ENCODE results near the gene CLIC3.

CLIC3 gene

DNA sequence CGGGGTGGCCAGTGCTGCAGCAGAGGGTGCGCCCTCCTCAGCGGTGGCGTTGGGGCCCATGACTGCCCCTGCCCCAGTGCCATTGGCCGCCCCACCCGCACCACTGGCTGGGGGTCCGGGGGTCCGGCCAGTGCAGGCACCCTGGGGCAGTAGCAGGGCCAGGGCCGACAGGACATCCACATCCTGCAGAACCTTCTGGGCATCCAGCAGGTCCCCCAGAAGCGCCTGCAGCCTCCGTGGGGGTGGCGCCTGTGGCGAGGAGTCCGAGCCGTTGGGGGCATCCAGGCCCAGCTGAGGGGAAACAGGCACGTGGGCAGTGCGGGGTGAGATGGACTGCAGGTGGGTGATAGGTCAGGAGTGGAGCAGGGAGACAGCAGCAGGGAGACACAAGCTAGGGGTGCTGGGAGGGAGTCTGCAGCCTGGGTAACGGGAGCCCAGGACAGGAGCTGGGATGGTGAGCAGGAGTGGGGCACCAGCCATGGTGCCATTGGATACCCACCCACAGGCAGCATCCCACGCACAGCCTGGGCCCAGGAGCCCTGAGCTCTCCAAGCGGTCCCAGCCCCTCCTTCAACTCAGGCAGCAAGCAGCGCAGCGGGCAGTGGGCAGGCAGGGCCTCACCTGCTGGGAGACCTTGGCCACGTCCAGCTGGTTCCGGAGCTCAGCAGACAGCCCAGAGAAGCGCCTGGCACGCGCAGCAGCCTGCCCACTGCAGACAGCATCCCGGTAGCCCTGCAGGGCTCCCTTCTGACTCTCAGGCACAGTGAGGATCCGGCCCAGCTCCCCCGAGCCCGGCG lies 24.6 kb upstream of the CLIC3 start:
- Histone ChIP-seq H3K9ac (ENCODE audit: low read length) (no peak overlapping the region), H3K27me3 (ENCODE audit: control insufficient read depth, insufficient read depth, low read length) (no peaks in the 10 kb centered on the region), H3K4me3 (ENCODE audit: low read length) (no peak overlapping the region), H3K9me3 (ENCODE audit: control insufficient read depth, low read length) (no peaks in the 10 kb centered on the region), H3K36me3 (ENCODE audit: control insufficient read depth, insufficient read depth, low read length) (no peaks in the 10 kb centered on the region), H3K4me1 (ENCODE audit: control insufficient read depth, insufficient read depth, low read length) (peaks cover 30% of the 10 kb centered on the region)

DNA sequence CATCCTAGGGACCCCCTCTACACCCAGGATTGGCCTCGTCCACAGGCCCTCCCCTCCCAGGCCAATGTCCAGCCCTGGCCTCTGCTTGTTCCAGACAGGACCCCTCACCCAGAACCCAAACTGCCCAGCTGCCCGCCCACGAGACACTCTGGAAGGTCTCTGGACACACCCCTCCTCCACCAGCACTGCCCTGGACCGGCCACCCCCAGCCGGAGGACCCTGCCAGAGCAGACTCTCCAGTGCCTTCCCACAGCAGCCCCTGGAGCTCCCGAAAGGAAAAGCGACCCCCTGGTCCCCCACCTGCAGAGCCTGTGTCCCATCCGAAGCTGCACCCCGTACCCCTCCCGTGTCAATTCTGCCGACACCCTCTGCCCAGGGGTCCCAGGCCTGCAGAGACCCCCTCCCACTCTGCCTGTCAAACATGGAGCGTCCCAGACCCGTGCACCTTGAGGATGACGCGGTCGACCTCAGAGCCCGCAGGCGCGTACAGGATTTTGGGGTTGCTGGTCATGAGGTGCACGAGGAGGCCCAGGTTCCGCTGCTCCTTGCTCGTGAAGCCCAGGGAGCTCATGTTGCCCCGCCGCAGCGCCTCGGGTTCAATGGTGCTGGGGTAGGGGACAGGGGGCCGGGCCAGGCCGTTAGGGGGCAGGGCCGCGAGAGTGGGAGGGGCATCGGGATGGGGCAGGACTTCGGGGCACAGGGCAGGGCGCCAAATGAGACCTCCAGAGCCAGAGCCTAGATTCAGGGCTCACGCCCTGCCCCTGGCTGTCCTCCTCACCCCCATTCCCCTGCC lies 23.7 kb upstream of the CLIC3 start:
- Histone ChIP-seq H3K9ac (ENCODE audit: low read length) (no peak overlapping the region), H3K36me3 (ENCODE audit: control insufficient read depth, insufficient read depth, low read length) (no peaks in the 10 kb centered on the region), H3K4me1 (ENCODE audit: control insufficient read depth, insufficient read depth, low read length) (peaks cover 21% of the 10 kb centered on the region), H3K4me3 (ENCODE audit: low read length) (no peak overlapping the region), H3K27me3 (ENCODE audit: control insufficient read depth, insufficient read depth, low read length) (no peaks in the 10 kb centered on the region), H3K9me3 (ENCODE audit: control insufficient read depth, low read length) (no peaks in the 10 kb centered on the region)

DNA sequence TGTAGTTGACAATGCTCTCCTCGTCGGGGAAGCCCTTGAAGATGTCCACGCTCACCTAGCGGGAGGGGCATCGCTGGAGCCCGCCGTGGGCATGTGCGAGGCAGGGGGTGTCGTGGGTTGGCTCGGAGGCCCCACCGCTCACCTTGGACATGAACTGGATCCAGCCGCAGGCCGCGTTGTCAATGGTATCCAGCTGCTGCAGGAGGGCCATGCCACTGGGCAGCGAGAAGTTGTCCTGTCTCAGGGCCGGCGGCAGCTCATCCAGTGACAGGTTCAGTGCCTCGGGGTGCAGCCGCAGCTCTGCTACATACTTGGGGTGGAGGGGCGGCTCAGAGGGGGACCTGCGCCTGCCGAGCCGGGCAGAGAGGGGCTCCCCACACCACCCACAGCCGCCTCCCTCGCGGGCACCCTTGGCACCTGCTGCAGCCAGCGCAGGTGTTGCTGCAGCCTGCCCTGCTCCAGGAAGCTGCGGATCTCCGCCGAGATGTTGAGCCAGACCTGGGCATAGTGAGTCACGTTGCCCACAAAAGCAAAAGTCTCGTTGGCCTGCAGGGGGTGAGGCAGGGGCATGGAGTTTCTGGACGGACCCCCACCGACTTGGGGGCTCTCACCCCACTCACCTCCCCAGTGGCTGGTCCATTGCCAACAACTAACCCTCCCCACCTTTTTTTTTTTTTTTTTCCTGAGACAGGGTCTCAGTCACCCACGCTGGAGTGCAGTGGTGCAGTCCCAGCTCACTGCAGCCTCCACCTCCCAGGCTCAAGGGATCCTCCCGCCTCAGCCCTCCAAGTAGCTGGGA lies 22.6 kb upstream of the CLIC3 start:
- Histone ChIP-seq H3K9me3 (ENCODE audit: control insufficient read depth, low read length) (no peaks in the 10 kb centered on the region), H3K9ac (ENCODE audit: low read length) (no peak overlapping the region), H3K4me3 (ENCODE audit: low read length) (no peak overlapping the region), H3K36me3 (ENCODE audit: control insufficient read depth, insufficient read depth, low read length) (no peaks in the 10 kb centered on the region), H3K4me1 (ENCODE audit: control insufficient read depth, insufficient read depth, low read length) (peaks cover 20% of the 10 kb centered on the region), H3K27me3 (ENCODE audit: control insufficient read depth, insufficient read depth, low read length) (no peaks in the 10 kb centered on the region)

DNA sequence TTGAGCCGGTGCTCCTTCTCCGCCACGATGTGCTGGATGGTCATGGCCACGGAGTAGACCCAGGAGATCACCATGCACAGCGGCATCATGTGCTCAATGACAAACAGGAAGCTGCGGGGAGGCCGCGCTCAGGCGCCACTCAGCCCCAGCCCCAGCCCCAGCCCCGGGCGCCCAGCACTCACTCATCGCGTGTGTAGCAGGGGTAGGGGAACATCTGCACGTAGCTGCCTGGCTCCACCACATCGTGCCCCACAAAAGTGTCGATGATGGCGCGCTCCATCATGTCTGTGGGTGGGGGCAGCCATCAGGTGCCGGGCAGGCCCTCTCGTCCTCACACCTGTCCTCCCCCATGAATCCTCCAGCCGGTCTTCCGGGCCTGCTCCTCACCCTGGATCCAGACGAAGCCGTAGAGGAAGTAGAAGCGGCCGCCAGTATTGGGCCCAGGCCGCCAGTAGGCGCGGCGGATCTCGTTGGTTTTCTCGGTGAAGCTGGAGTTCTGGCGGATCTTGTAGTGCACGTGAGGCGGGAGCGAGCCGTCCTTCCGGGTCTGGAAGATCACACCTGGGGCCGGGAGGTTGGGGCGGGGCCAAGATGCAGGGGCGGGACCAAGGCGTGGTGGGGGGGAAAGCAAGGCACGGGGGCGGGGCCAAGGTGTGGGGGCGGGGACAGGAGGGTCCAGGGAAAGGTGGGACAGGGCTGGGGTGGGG lies 21.6 kb upstream of the CLIC3 start:
- H3K36me3 ChIP-seq (ENCODE audit: control insufficient read depth, insufficient read depth, low read length), result no peaks in the 10 kb centered on the region
- H3K4me3 ChIP-seq (ENCODE audit: low read length), result no peak overlapping the region
- H3K9me3 ChIP-seq (ENCODE audit: control insufficient read depth, low read length), result no peaks in the 10 kb centered on the region
- no peaks in the 10 kb centered on the region for H3K27me3 ChIP-seq (ENCODE audit: control insufficient read depth, insufficient read depth, low read length)
- H3K9ac ChIP-seq (ENCODE audit: low read length), result no peak overlapping the region
- H3K4me1 ChIP-seq (ENCODE audit: control insufficient read depth, insufficient read depth, low read length), result peaks cover 17% of the 10 kb centered on the region

DNA sequence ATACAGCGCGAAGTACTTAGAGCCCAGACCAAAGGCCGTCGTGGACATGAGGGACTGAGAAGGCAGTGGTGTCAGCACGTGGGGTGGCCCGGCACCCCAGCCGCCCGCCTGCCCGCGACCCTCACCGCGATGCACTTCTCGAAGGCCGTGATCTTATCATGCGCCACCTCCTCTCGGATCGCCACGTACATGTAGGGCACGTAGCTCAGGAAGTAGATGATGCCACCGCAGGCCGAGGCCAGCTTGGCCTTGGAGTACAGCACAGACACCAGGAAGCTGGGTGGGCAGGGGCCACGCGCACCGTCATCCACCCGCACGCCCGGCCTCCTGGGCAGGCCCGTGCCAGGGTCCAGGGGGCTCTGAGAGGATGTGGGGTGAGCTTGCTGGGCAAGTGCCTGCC lies 20.7 kb upstream of the CLIC3 start:
- H3K27me3 ChIP-seq (ENCODE audit: control insufficient read depth, insufficient read depth, low read length), result no peaks in the 10 kb centered on the region
- no peak overlapping the region for H3K4me3 ChIP-seq (ENCODE audit: low read length)
- no peaks in the 10 kb centered on the region for H3K9me3 ChIP-seq (ENCODE audit: control insufficient read depth, low read length)
- H3K4me1 ChIP-seq (ENCODE audit: control insufficient read depth, insufficient read depth, low read length), result peaks cover 8% of the 10 kb centered on the region
- no peaks in the 10 kb centered on the region for H3K36me3 ChIP-seq (ENCODE audit: control insufficient read depth, insufficient read depth, low read length)
- no peak overlapping the region for H3K9ac ChIP-seq (ENCODE audit: low read length)

DNA sequence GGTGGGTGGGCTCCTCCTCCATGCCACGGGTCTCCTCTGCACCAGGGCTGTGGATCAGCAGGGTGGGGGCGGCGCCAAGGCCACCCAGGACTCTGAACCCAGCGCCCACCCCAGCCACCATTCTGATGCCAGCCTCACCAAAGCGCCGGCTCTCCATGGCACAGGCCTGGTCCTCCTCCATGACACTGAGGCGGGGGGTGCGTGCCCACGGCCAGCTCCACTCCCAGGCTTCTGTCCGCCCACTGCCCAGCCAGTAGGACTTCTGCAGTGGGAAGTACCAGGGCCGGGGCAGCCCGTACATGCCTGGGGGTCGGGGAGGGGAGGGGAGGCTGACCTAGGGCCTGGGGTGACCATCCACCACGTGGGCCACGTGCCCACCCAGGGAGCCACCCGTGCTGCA lies 20.1 kb upstream of the CLIC3 start:
- Histone ChIP-seq H3K9ac (ENCODE audit: low read length) (no peak overlapping the region), H3K4me1 (ENCODE audit: control insufficient read depth, insufficient read depth, low read length) (peaks cover 1% of the 10 kb centered on the region), H3K4me3 (ENCODE audit: low read length) (no peak overlapping the region), H3K36me3 (ENCODE audit: control insufficient read depth, insufficient read depth, low read length) (no peaks in the 10 kb centered on the region), H3K27me3 (ENCODE audit: control insufficient read depth, insufficient read depth, low read length) (no peaks in the 10 kb centered on the region), H3K9me3 (ENCODE audit: control insufficient read depth, low read length) (no peaks in the 10 kb centered on the region)

DNA sequence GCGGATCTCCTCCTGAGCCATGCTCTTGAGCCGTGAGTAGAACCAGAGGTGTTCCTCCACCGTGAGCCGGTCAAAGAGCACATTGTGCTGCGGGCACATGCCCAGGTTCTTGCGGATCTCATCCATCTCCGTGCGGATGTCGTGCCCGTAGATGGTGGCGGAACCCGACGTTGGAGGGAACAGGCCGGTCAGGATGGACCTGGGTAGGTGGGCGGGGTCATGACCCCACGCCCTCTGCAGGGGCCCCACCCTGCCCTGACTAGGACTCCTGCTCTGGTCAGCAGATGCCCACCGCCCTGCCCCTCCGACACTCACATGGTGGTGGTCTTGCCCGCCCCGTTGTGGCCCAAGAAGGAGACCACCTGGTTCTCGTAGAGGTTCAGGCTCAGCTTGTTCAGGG lies 19.6 kb upstream of the CLIC3 start:
- no peaks in the 10 kb centered on the region for H3K4me1 ChIP-seq (ENCODE audit: control insufficient read depth, insufficient read depth, low read length)
- no peaks in the 10 kb centered on the region for H3K36me3 ChIP-seq (ENCODE audit: control insufficient read depth, insufficient read depth, low read length)
- H3K9ac ChIP-seq (ENCODE audit: low read length), result no peak overlapping the region
- no peaks in the 10 kb centered on the region for H3K9me3 ChIP-seq (ENCODE audit: control insufficient read depth, low read length)
- no peak overlapping the region for H3K4me3 ChIP-seq (ENCODE audit: low read length)
- H3K27me3 ChIP-seq (ENCODE audit: control insufficient read depth, insufficient read depth, low read length), result no peaks in the 10 kb centered on the region

DNA sequence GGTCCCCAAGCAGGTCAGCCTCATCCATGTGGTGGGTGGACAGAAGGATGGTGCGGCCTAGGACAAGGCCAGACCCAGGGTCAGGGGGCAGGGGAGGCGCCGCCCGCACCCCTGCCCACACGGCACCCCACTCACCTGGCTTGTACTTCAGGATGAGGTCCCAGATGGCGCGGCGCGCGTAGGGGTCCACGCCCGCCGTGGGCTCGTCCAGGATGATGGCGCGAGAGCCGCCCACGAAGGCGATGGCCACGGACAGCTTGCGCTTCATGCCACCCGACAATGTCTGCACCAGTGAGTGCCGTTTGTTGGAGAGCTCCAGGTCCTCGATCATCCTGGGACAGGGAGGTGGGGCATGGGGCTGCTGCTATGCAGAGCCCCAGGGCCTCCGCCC lies 19.2 kb upstream of the CLIC3 start:
- no peaks in the 10 kb centered on the region for H3K9me3 ChIP-seq (ENCODE audit: control insufficient read depth, low read length)
- no peak overlapping the region for H3K4me3 ChIP-seq (ENCODE audit: low read length)
- H3K9ac ChIP-seq (ENCODE audit: low read length), result no peak overlapping the region
- H3K27me3 ChIP-seq (ENCODE audit: control insufficient read depth, insufficient read depth, low read length), result no peaks in the 10 kb centered on the region
- no peaks in the 10 kb centered on the region for H3K36me3 ChIP-seq (ENCODE audit: control insufficient read depth, insufficient read depth, low read length)
- no peaks in the 10 kb centered on the region for H3K4me1 ChIP-seq (ENCODE audit: control insufficient read depth, insufficient read depth, low read length)

DNA sequence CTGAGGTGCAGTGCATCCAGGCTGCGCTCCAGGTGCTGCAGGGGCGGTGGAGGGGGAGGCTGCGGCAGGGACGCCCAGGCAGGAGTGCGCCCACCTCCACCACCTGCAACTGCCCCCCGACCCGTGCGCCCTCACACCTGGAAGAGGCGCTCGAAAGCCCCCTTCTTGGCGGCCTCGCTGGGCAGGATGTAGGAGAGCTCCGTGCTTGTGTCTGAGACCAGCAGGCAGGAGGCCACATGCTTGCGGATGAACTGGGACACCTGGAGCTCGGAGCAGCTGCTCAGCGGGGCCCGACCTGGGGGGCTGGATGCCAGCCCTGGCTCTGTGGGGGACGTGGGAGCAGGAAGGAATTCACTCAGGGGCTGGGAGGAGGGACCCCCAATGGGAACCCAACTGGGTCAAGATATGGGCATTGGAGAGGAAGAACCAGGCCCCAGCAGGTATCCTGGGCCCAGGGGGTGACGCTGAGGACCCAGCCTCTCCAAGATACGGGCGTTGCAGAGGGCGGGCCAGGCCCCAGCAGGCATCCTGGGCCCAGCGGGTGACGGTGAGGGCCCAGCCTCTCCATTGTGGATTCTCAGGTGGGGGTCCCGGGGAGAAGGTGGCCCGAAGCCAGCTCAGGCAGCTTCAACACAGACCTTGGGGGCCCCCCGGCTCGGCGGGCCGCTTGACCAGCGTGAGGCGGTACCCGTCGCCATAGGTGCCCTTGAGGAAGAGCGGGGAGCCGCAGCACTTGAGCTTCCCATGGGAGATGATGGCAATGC lies 18.6 kb upstream of the CLIC3 start:
- Histone ChIP-seq H3K9me3 (ENCODE audit: control insufficient read depth, low read length) (no peaks in the 10 kb centered on the region), H3K4me3 (ENCODE audit: low read length) (no peak overlapping the region), H3K4me1 (ENCODE audit: control insufficient read depth, insufficient read depth, low read length) (no peaks in the 10 kb centered on the region), H3K9ac (ENCODE audit: low read length) (no peak overlapping the region), H3K36me3 (ENCODE audit: control insufficient read depth, insufficient read depth, low read length) (no peaks in the 10 kb centered on the region), H3K27me3 (ENCODE audit: control insufficient read depth, insufficient read depth, low read length) (no peaks in the 10 kb centered on the region)

DNA sequence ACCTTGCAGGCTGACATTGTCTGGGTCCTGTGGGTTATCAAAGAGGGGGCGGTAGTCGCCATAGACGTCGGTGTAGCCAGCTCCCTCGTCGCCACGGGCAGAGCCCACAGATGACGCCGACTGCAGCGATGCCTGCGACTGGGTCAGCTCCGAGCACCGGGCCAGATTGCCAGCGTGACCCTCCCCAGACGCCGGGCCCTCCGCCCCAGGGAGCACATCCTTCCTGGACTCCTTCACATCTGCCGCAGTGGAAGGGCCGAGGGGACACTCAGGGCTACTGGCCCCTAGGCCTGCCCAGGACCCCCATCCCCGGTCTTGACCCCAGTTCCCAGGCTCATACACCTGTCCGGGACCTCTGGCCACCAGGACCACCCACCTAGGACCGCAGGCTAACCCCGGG lies 17.8 kb upstream of the CLIC3 start:
- Histone ChIP-seq H3K4me1 (ENCODE audit: control insufficient read depth, insufficient read depth, low read length) (no peaks in the 10 kb centered on the region), H3K9me3 (ENCODE audit: control insufficient read depth, low read length) (no peaks in the 10 kb centered on the region), H3K9ac (ENCODE audit: low read length) (no peak overlapping the region), H3K27me3 (ENCODE audit: control insufficient read depth, insufficient read depth, low read length) (no peaks in the 10 kb centered on the region), H3K4me3 (ENCODE audit: low read length) (no peak overlapping the region), H3K36me3 (ENCODE audit: control insufficient read depth, insufficient read depth, low read length) (no peaks in the 10 kb centered on the region)

DNA sequence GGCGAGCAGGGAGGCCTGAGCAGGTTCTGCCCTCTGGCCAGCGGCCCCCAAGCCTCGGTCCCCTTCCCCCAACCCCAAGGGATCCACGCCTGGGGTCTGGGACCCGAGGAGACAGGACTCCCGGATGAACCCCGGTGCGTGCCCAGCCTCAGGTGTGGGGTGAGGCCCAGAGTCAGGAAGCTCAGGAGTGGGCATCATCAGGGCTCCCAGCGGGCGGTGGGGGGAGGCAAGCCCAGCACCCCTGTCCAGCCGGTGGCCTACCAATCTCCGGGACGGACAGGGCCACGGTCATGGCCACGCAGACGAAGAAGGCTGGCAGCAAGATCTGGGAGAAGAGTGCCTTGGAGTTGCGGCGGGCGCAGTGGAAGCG lies 17.2 kb upstream of the CLIC3 start:
- H3K27me3 ChIP-seq (ENCODE audit: control insufficient read depth, insufficient read depth, low read length), result no peaks in the 10 kb centered on the region
- H3K4me3 ChIP-seq (ENCODE audit: low read length), result no peak overlapping the region
- no peaks in the 10 kb centered on the region for H3K9me3 ChIP-seq (ENCODE audit: control insufficient read depth, low read length)
- no peak overlapping the region for H3K9ac ChIP-seq (ENCODE audit: low read length)
- H3K4me1 ChIP-seq (ENCODE audit: control insufficient read depth, insufficient read depth, low read length), result no peaks in the 10 kb centered on the region
- H3K36me3 ChIP-seq (ENCODE audit: control insufficient read depth, insufficient read depth, low read length), result no peaks in the 10 kb centered on the region
